8988T (cell line): ENCODE data around the gene UROC1.

Experiments
- DNase-seq: peaks from one replicate; pipeline ENCODE4 v3.0.0; 2011

Gene UROC1

GRCh38 chr3:126459111-126459762, 58.3 kb downstream of the UROC1 start:
- no peak for DNase-seq

DNA sequence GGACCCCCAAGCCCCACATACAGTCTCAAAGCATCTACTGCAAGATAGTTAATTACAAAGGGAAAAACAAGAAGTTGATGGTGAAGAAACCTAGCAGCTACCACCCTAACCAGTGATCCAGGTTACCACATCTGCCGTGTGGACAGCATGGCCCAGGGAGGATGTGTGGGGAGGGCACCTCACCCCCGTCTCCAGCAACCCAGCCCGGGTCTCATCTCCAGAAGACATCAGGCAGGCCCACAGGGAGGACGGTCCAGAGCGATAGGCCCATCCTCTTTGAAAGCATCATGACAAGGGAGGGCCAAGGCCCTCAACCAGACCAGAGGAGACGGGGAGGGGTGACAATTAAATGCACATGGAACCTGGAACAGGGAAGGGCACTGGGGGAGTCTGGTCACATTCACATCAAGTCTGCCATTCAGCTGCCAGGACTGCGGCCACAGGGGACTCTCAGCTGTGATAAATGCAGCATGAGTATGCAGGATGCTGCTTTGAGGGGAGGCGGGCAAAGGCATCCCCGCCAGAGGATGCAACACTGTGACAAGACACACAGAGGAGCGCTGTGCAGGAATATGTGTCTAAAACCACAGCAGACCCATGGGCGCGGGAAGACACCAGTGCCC, 60.7 kb downstream of the UROC1 start:
- DNase-seq = no peak

DNA sequence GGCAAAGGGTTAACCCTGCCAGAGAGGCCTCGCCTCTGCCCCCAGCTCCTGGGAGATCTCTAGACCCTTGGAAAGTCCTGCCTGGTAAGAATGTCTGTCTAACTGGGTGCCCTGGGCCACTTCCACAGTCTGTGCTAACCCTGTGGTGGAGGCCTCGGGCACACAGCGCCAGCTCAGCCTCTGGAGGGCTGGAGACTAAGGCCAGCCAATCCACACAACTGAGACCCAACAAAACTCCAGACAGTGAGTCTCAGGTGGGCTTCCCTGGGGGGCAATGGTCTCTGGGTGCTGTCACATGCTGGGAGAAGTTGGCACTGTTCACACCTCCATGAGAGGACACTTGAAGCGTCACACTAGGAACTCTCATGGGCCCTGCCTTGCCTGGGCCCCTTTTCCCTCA, 61.4 kb downstream of the UROC1 start:
- no peak for DNase-seq

DNA sequence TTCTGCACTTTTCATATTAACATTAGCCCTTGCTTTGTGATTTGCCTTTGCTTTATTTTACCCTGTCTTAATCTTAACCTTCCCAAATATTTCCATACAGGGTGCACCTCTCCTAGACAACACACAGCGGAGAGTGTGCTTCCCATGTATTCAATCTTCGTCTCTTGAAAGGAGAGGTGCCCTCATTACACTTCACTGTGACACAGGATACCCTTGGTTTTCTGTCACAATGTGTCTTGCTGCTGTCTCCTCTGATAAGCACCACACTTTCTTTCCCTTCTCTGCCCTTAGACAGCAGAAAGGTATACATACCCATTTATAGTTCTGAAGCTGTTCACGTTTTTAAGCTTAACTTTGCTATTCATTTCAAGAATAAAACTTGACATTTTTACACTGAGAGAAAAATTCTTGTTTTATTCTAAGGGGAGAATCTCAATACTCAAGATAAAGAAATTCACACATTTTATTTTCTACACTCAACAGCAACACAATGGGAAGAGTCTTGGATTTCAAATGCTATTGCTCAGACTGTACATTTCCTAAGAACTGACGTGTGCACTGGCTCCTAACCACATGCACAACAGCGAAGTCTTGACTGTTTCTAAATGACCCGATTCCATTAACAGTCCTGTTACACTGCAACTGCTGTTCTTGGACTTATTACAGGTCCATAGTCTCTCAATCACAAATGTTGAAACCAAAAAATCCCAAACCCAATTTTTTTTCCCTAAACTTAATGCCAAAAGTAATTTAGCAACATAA, 63.0 kb downstream of the UROC1 start:
- DNase-seq = no peak

DNA sequence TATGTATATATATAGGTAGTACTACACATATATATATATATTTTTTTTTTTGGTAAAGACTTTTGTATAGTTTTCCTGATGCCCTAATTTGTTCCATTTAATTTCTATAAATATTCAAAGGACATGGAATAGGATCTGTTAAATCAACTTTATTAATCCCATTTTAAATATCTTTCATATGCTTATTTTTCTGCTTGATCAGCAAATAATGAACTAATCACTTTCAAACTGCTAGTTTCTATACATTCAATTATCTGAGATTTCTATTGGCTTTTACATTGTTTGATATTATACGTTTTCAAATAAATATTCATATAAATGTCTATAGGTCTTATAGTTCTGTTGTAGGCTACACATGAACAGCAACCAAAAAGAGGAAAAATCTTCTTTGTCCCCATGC, 63.5 kb downstream of the UROC1 start:
- no peak for DNase-seq

- DNase-seq = no peak
Measured at GRCh38 chr3:126452213-126452612, 65.4 kb downstream of the UROC1 start.

DNA sequence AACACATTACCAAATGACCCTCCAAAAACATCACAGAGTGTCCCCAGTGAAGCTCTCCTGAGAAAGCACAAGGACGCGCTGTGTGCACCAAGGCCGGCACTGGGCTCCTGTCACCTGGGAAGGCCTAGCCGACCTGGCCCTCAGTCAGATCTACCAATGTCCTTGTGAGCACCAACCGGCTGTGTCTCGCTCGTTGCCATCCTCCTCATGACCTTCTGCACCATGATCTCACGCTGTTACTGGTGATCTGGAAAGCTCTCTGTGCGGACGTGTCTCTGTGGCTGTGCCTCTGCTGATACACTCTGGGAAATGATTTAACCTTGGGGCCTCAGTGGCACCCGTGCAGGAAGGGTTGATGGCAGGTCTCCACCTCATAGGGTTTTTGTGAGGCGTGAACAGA, 66.1 kb downstream of the UROC1 start:
- DNase-seq = no peak

GRCh38 chr3:126450744-126451143, 66.8 kb downstream of the UROC1 start:
- DNase-seq = no peak

DNA sequence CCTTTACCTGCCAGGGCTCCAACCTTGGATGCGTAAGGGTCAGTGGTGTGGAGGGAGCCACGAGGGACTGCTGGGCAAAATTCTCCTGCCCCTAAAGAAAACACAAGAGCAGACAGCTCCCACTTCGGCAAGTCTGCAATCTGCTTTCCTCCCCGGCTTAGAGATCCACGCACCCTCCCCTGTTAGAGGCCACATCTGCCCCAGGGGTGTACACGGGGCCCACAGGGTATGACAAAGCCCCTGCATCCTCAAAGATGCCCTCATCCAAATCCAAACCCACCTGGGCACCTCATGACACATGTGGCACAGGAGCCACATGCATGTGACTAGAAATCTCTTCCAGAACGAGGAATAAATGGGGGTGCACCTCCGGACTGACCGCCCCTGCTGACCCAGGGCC, 67.4 kb downstream of the UROC1 start:
- no peak for DNase-seq

- no peak for DNase-seq
Measured at GRCh38 chr3:126449621-126450051, 67.9 kb downstream of the UROC1 start.

- no peak for DNase-seq
Measured at GRCh38 chr3:126448893-126449180, 68.7 kb downstream of the UROC1 start.

DNA sequence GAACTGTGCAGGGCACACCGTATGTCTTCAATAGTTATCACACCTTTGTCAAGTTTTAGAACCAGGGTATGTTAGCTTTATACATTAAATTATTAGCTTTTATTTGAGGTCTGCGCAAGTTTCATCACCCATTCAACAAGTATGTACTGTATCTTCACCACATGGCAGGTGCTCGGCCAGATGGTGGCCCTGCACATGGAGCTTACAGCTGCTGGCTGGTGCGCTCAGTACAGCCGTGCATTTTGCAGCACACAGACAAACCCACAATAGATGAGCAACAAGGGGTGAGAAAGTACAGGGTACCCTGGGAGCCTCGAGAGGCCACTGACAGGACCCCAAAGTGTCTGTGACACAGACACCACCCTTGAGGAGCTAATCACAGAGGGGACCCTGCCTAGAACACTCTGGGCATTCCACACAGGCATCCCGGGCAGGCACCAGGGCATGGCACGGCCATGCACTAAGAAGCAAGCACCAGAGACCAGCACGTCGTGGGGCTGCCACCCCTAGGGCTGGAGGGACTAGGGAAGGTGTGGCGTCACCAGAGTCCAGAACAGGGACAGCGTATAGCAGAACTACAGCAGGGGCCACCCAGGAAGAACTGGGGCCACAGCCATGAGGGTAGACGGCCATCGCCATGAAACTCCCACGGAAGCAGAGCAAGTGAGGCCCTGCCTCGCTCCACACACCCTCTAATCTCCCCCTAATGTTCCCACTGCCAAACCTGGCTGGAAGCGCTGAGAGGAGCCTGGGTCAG, 69.3 kb downstream of the UROC1 start:
- DNase-seq = no peak

GRCh38 chr3:126447456-126448106, 70.0 kb downstream of the UROC1 start:
- no peak for DNase-seq

GRCh38 chr3:126446791-126447190, 70.8 kb downstream of the UROC1 start:
- DNase-seq = no peak

DNA sequence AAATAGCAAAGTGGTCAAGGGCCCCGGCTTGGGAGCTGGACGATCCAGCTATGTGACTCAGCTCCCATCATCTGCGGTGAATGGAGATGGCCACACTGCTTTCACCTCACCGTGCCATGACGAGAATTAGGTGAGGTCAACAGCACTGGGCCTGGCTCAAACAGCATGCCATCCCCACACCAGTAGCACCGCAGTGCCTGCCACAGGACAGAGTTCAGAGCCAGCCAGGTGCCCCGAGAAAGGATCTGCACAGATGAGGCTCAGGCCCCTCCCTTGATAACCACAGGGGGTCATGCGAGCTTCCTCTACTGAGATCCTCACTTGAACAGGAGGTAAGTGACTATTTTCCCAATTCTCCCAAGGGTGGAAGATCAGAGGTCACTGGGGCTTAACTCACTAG, 71.3 kb downstream of the UROC1 start:
- DNase-seq = no peak

DNA sequence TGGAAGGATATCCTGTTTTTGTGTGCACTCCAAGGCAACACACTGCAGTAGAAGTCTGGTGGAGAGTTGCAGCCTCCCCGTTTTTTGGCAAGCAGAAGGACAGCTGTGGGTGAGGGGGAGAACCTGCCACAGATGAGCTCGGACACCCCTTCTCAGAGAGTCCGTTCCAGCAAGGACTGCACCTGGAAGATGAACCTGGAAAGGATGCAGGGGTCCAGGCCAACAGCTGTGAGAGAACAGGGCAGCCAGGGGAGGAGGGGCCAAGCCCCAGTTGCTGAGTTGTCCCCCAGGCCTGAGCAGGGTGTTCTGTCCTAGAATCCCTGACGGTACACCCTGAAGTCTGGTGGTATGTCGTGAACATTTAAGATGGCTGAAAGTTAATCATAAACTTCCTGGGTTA, 72.1 kb downstream of the UROC1 start:
- no peak for DNase-seq

- DNase-seq = no peak
Measured at GRCh38 chr3:126442856-126443242, 74.7 kb downstream of the UROC1 start.

DNA sequence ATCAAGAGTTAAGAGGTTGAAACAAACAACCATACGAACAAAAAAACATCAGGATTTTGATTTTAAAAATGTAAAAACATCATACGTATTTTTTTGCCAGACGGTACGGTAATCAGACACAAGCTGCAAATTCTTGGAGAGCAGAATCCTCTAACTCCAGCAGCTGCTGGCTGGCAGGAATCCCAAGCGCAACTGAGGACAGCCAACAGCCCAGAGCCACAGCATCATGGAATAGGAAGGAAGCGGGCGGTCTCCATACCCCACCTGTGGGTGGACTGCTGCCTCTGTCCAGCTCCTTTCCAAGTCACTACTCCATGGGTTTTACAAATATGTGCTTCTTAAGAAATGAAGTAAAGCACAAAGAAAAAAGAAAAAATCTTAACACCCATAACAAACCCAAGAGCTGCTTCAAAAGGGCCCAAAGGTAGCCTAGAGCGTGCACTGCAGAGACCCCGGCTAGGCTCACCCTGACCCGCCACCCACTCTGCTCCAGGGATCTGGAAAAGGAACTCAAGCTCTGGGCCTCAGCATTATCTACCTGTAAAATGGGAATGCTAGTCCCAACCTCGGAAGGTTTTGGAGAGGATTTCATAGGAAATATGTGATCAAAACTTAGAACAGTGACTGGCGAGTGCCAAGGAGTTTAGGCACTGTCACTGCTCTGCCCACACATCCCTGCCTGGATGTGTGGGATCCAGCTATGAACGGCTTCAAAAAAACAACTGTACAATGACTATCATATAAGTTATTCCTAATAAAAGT, 75.3 kb downstream of the UROC1 start:
- no peak for DNase-seq

GRCh38 chr3:126441256-126441880, 76.2 kb downstream of the UROC1 start:
- no peak for DNase-seq

DNA sequence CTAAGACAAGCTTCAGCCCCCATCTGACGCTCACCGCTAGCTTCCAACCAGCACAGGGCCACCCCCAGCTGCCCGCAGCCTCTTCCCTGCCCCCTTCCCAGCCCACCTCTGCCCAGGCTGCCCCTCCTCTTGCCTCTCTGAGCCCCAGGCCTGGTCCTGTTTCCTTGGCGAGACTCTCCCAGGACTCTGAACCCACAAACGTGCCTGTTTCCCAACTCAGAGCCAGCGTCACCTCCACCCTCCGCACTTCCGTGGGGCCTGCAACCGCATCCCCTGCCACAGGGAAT, 76.9 kb downstream of the UROC1 start:
- no peak for DNase-seq

GRCh38 chr3:126439968-126440708, 77.4 kb downstream of the UROC1 start:
- DNase-seq = no peak
